CD4-positive, alpha-beta T cell (primary cell): ENCODE data around the gene CORO1C. TPM values are rescaled to one million over a fixed set of nuclear protein-coding genes. Genes with fewer than 3 reads are reported as not detected.

Source experiments
- ATAC-seq: fragments of 200-7000 bp; cut with Tn5 transposase; one replicate; pipeline ENCODE4 v1.10.0; 2022; ENCODE audit warnings: mild to moderate bottlenecking; ENCODE audit not compliant: poor library complexity
- CTCF ChIA-PET: fragments of 350-600 bp; sonication (Branson Sonifier 250); formaldehyde crosslinking; loops from one replicate; lab custom pipeline; 2021; ENCODE audit warnings: antibody characterized with exemption, inconsistent platforms; lab: Charles Lee
- POLR2A ChIA-PET: fragments of 350-600 bp; sonication (Branson Sonifier 250); formaldehyde crosslinking; loops from one replicate; lab custom pipeline; 2021; ENCODE audit warnings: antibody characterized with exemption, inconsistent platforms; lab: Charles Lee
- DNase-seq, 14 experiments: peaks; one replicate each; pipeline ENCODE4 v3.0.0-alpha.2; 2013 to 2020; ENCODE audit warnings: mixed read lengths in 2 of 14
- H3K27ac ChIP-seq, 2 donors: one replicate each; pipeline versions ENCODE4 v1.5.1 to v1.7.0; 2013; ENCODE audit warnings: low read length in 2 of 2, low read depth in 1 of 2, mild to moderate bottlenecking in 1 of 2
- H3K27me3 ChIP-seq, 2 experiments: 1 replicate in 1 of 2; 2 replicates in 1 of 2; pipeline versions ENCODE4 v1.6.1 to v1.7.0; 2013; ENCODE audit warnings: low read length in 2 of 2, control low read depth in 1 of 2, mild to moderate bottlenecking in 1 of 2, moderate library complexity in 1 of 2; ENCODE audit not compliant: insufficient read depth in 2 of 2, control insufficient read depth in 1 of 2
- H3K36me3 ChIP-seq: one replicate; pipeline ENCODE4 v1.6.1; 2013; ENCODE audit warnings: low read length, control low read depth; ENCODE audit not compliant: insufficient read depth
- H3K4me1 ChIP-seq: one replicate; pipeline ENCODE4 v1.6.1; 2013; ENCODE audit warnings: low read length, control low read depth; ENCODE audit not compliant: insufficient read depth
- H3K4me3 ChIP-seq: one replicate; pipeline ENCODE4 v1.5.1; 2013; ENCODE audit warnings: mild to moderate bottlenecking, low read length, moderate library complexity
- H3K9me3 ChIP-seq, 2 experiments: 1 replicate in 1 of 2; 2 replicates in 1 of 2; pipeline versions ENCODE4 v1.6.1 to v1.7.0; 2013; ENCODE audit warnings: low read length in 2 of 2, mild to moderate bottlenecking in 2 of 2, control low read depth in 1 of 2, moderate library complexity in 1 of 2; ENCODE audit not compliant: control insufficient read depth in 1 of 2, insufficient read depth in 1 of 2
- H3K27ac Mint-ChIP-seq: one replicate; pipeline ENCODE4 v1.8.0; 2020; ENCODE audit warnings: mixed read lengths
- H3K27me3 Mint-ChIP-seq: one replicate; pipeline ENCODE4 v1.8.0; 2021; ENCODE audit warnings: mixed read lengths
- H3K36me3 Mint-ChIP-seq: one replicate; pipeline ENCODE4 v1.8.0; 2021; ENCODE audit warnings: low read depth, mixed read lengths
- H3K4me1 Mint-ChIP-seq: one replicate; pipeline ENCODE4 v1.8.0; 2021; ENCODE audit warnings: low read depth, mixed read lengths
- H3K4me3 Mint-ChIP-seq: one replicate; pipeline ENCODE4 v1.8.0; 2020; ENCODE audit warnings: mild to moderate bottlenecking, mixed read lengths
- H3K9me3 Mint-ChIP-seq: one replicate; pipeline ENCODE4 v1.8.0; 2020; ENCODE audit warnings: mixed read lengths
- intact Hi-C, 2 experiments: fragments of 100-400 bp; cut with DNase I in 1 of 2; cut with micrococcal nuclease in 1 of 2; formaldehyde crosslinking; loops; one replicate each; pipeline versions ENCODE4 v1.15.1 to v1.9.0; 2023 to 2025; cut with DNase I, micrococcal nuclease
- total RNA-seq, 174 experiments: library from RNA in 2 of 174; stranded (reverse) in 2 of 174; gene quantifications; one replicate each; pipeline ENCODE4 v1.2.3 and lab custom pipeline; 2021 to 2026
- TF ChIP-seq, protein P1 (sequence below): fragments of 200-600 bp; IDR thresholded peaks from one replicate; pipeline ENCODE4 v1.8.0; 2022; ENCODE audit warnings: antibody characterized with exemption, mild to moderate bottlenecking

The CORO1C gene
- total RNA-seq, 2 experiments from 2014 or later: 6.7 to 7.4 TPM

DNA sequence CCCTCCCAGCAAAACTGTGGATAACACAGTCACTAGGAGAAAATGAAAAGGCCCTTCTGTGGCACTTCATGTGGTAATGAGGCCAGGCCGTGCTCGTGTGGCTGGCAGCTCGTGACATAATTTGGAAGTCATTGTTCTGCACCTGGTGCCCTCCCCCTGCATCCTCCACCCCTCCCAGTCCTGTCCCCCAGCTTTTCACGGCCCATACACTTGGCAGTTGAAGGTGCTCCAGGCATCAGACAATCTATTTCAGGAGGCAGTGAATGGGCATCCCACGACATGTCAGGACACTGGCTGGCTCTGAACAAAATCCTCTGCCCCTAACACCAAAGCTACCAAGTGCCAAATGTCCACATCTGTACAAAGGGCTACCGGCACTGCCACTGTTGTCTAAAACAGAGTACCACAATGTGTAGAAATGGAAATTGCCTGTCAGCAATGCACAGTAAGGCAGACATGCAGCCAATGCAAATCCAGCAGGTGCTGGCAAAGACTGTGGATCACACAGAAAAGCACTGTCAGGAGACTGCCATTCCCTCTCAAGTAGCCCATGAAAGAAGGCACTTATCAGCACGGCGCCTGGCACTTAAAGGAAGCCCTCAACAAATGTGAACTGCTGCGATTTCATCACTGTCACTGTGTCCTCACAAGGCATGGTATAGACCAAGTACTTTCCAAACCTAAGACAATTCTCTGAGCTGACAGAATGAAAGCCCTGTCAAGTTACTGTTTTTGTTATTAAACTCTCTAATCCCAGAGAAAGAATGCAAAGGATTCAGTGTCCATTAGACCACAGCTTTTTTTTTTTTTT lies 39.1 kb downstream of the CORO1C start:
- peak overlapping the region; percentile 32 for H3K4me3 ChIP-seq
- TF ChIP-seq, protein P1, sequence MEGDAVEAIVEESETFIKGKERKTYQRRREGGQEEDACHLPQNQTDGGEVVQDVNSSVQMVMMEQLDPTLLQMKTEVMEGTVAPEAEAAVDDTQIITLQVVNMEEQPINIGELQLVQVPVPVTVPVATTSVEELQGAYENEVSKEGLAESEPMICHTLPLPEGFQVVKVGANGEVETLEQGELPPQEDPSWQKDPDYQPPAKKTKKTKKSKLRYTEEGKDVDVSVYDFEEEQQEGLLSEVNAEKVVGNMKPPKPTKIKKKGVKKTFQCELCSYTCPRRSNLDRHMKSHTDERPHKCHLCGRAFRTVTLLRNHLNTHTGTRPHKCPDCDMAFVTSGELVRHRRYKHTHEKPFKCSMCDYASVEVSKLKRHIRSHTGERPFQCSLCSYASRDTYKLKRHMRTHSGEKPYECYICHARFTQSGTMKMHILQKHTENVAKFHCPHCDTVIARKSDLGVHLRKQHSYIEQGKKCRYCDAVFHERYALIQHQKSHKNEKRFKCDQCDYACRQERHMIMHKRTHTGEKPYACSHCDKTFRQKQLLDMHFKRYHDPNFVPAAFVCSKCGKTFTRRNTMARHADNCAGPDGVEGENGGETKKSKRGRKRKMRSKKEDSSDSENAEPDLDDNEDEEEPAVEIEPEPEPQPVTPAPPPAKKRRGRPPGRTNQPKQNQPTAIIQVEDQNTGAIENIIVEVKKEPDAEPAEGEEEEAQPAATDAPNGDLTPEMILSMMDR: no peak
- CTCF ChIA-PET: interaction anchor here (1.5 to 2.2 kb wide), 2 partner anchors 74 to 111 kb away, joined by 3 to 7 read pairs; no protein-coding TSS in a partner anchor
- Mint-ChIP-seq H3K27ac (peak overlapping the region; percentile 77), H3K4me3 (peak overlapping the region; percentile 70), H3K27me3 (no peaks in the 10 kb centered on the region), H3K4me1 (peaks cover 61% of the 10 kb centered on the region), H3K9me3 (no peaks in the 10 kb centered on the region), H3K36me3 (no peaks in the 10 kb centered on the region)
- peaks cover 41% of the 10 kb centered on the region for H3K4me1 ChIP-seq
- intact Hi-C loops: loop anchor here (2.0 to 5.0 kb wide), 3 partner anchors 39 to 60 kb away; partner anchors contain the start of genes CORO1C (in 2 of the 2) and SELPLG (in 1 of the 2)
- peak overlapping the region in 1 of 2 donors; percentile 14 for H3K27ac ChIP-seq
- peak in 4 of 14 experiments; percentile 8 to 37 (median 20) for DNase-seq
- H3K27me3 ChIP-seq: no peaks in the 10 kb centered on the region
- no peaks in the 10 kb centered on the region for H3K9me3 ChIP-seq
- POLR2A ChIA-PET: interaction anchor here (0.9 to 1.4 kb wide), 3 partner anchors 10 to 38 kb away, joined by 3 read pairs; no protein-coding TSS in a partner anchor
- H3K36me3 ChIP-seq: no peaks in the 10 kb centered on the region
- ATAC-seq: peak; percentile 45

- intact Hi-C loops: loop anchor here (2.0 to 5.0 kb wide), 3 partner anchors 39 to 59 kb away; partner anchors contain the start of genes CORO1C (in 2 of the 2) and SELPLG (in 1 of the 2)
- Histone ChIP-seq H3K4me1 (peaks cover 41% of the 10 kb centered on the region), H3K4me3 (peak overlapping the region; percentile 32), H3K9me3 (no peaks in the 10 kb centered on the region), H3K36me3 (no peaks in the 10 kb centered on the region), H3K27me3 (no peaks in the 10 kb centered on the region), H3K27ac (peak overlapping the region in 1 of 2 donors; percentile 50)
- POLR2A ChIA-PET: interaction anchor here (0.9 to 1.6 kb wide), 5 partner anchors 8 to 45 kb away, joined by 3 to 4 read pairs (median 3); no protein-coding TSS in a partner anchor
- Mint-ChIP-seq H3K27ac (peak overlapping the region; percentile 77), H3K9me3 (no peaks in the 10 kb centered on the region), H3K36me3 (no peaks in the 10 kb centered on the region), H3K4me3 (peak overlapping the region; percentile 70), H3K27me3 (no peaks in the 10 kb centered on the region), H3K4me1 (peaks cover 58% of the 10 kb centered on the region)
- DNase-seq: peak; percentile 17 to 87 (median 58)
- CTCF ChIA-PET: interaction anchor here (1.2 to 3.3 kb wide), 3 partner anchors 21 to 112 kb away, joined by 3 to 10 read pairs (median 7); no protein-coding TSS in a partner anchor
- TF ChIP-seq, protein P1: no peak
- ATAC-seq: peak; percentile 74
These were observed 39.9 kb downstream of the CORO1C start for GRCh38 chr12:108691175-108691997.
